ENCODE data around the gene NRP2.

The NRP2 gene

DNA sequence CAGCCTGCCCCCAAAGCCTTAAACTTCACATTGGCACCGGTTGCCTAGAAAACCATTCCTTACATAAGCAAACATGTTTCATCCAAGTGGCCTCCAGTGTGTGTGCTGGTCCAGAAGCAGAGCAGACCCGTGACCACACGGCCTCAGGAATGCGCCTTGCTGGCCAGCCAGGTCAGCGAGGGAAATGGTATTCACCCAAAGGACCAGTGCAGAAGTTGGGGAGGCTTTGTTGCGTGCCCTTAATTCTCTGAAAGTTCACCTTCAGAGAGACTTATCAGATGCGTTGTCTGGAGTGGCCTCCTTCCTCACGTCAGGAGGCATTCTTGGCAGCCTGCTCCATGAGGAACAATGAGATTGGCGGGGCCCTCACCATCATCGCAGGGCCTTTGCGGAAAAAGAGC is 25.9 kb downstream of the NRP2 start:
- no peak for DNase-seq

DNA sequence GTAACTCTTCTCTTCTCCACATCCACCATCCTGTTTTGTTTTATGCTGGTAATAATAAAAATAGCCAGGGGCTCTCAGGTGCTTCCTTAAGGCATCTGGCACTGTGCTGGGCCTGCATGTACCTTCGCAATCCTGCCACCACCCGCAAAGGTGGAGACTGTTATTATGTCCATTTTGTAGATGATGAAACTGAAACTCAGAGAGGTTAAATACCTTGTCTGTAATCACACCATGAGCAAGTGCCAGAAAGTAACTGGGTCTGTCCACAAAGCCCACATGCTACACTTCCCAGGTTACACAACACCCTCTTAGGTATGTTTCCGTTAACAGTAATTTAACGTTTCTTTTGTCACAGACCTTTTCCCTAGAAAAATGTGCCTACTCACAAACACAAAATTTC is 27.0 kb downstream of the NRP2 start:
- no peak for DNase-seq

DNA sequence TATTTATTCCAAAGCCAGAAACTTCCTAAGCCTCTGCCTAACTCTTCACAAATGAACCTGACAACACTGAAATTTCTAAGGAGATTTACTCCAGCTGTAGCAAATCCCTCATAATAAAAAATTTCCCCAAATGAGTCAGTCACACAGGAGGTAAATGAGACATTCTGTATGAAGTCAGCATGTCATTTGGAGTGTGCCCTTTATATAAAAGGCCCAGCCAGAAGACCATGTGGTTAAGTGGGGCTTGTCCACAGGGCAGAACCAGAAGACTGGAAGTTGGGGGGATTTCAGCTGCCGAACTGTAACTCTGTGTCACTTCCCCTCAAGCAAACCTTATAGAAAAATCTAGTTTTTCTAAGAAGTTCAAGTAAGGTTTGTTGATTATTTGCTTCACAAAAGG is 30.2 kb downstream of the NRP2 start:
- DNase-seq: no peak

DNA sequence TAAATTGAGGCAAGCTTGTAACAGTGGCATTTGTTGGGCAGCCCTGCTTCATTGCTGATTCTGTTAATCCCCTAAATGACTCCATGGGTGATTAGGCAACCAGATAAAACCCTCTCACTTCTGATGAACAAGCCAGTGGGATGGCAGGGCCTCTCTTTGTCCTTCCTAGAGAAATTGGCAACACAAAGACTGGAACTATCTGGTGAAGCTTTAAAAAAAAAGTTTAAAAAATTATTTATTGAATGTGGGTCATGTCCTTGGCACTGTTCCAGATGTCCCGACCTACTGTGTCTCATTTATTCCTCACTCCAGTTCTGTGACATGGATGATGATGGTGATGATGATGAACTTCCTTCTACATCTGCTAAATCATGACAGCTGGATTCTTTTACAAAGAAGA is 30.8 kb downstream of the NRP2 start:
- DNase-seq: no peak

DNA sequence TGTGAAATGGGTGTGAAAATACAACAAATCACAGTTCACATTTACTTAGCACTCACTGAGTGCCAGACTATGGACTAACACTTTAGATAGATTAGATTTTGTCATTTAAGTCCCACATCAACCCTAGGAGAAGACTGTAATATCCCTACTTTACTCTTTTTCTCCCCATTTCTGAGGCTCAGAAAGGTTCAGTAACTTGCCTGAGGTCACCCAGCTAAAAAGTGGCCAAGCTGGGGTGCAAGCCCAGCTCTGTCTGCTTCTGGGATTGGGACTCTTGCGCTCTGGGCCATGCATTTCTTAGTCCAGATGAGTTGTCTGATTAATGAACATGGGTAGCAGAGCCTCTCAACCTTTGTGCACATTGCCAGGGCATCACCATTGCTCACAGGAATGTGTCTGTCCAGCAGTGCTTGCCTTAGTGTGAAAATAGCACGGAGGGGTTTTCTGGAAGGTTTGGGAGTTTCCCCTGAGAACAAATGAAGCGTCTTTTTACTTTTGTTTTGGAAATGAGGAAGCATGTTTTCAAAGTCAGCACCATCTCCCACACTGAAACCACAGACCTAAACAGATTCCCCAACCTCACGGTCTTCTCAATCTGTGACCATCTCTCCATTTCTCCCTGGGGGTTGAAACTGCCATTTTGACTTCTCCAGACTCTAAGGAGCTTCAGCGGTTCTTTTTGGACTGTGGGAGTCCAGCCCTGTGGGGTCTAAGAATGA is 31.9 kb downstream of the NRP2 start:
- no peak for DNase-seq

DNA sequence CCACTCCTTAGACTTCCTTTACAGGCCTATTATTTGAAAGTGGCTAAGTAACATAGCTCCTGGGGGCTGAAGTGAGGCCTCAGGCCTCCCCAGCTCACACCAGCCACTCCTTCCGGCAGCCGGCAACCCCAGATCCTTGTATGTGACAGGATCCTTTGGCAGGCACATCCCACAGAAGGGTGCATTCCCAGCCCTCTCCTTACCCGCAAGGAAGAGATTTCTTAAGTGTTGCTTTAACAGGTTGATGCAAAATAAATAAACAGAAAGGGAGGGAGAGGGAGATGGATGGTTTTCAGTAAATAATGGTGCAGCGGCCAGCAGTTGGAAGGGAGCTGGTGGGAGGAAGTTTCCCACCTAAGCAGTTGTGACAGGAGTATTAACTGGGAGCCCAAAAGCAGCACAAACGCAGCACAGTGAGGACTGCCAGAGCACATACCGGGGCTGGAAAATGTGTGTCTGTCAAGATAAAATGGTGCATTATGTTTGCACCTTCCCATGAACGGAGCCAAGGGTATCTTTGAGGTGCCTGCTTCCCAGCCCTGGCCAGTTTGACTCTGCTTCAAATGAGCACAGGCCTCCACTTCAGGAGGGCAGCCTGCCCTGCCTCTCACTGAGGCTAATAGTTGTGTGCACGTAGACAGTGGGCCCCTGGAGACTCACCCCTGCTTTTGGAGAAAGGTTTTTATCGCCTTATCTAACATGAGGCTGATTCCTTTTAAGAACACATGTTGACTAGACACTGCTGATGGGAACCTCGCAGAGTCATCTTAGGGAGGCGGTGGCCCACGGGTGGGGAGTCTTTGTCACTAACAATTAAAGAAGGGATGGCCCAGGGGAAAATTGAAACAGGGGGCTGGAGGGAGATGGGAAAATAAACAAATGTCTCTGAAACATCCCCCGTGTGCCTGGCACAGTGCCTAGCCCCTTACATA is 32.8 kb downstream of the NRP2 start:
- no peak for DNase-seq

DNA sequence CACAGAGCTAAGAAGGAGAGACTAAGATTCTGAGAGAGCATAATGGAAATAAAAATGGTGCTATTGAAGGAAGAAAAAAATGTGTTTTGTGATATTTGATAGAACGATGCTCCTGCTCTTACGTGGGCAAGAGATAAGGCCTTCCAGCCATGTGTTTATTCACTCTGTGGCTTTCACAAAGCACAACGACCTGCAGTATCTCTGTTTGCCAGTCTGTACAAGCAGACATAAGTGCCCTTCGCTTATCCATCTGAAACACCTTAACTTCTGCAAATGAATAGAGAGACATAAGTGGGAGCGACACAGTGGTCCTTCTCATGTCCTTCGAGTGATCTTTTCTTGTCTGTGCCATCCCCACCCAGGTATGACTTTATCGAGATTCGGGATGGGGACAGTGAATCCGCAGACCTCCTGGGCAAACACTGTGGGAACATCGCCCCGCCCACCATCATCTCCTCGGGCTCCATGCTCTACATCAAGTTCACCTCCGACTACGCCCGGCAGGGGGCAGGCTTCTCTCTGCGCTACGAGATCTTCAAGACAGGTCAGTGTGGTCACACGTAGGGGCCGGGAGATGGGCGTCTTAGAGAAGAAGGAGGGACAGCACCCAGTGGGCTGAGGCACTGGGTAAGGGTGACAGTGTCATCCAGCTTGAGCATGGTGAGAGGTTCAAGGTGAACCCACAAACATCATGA is 33.7 kb downstream of the NRP2 start:
- DNase-seq: no peak

DNA sequence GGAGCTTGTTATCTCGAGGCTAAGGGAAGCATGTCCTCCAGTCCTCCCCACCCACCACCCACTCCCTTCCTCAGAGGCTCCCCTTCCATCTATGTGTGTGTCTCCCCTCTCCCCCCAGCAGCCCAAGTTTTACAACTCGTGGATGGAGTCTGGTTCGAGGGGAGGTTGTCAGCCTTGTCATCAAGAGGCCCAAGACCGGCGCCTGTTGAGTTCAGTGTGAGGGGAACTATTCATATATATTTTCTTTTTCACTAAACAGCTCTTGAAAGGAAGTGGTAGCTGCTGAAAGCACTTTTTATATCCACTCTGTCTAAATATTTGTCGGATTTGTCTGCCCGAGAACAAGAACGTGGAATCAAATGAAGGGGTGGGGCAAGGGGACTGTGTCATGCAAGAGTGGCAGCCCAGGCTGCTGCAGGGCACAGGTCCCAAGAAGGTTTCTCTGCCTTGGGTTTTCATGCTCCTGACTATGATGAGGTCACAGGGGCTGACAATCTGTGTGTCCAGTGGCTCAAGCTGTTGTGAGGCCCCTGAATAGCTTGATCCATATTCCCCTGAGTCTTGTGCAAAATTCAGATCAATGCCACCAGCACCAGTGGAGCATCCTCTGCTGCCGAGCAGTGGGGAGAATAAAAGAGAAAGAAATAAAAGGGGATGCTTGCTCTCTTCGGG is 35.0 kb downstream of the NRP2 start:
- DNase-seq: no peak

DNA sequence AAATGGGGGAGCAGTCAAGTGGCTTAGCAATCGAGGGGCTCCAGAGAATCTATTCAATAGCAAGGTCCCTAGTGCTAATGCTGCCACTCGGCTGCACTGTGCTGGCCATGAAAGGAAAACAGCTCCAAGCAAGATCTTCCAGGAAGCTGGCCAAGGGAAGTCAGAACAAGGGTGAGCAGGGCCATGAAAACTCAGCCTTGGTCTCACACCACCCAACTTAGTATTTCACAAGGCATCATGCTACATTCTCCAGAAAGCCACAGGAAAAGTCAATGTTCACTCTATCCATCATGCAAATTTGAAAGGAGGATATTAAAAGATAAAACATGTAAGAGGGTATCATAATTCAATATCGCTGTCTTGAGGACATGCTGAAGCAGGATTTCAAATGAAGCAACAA is 35.7 kb downstream of the NRP2 start:
- no peak for DNase-seq

DNA sequence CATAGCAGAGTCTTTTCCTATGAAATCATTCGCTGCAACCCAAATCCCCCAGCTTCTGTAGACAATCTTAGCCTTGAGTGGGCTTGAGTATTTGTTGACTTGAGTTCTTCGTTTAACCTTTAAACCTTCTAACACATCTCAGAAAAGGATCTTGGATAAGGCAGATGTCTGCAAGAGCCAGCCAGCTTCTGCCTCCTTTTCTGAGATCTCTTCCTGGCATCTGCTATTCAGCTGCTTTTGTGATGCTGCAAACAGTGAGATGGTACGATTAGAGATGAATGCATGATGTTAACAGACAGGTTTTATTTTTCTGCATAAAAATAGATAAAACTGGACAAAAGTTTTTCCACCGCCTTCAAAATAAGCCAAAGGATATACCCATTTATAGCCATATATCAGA is 37.5 kb downstream of the NRP2 start:
- DNase-seq: no peak

DNA sequence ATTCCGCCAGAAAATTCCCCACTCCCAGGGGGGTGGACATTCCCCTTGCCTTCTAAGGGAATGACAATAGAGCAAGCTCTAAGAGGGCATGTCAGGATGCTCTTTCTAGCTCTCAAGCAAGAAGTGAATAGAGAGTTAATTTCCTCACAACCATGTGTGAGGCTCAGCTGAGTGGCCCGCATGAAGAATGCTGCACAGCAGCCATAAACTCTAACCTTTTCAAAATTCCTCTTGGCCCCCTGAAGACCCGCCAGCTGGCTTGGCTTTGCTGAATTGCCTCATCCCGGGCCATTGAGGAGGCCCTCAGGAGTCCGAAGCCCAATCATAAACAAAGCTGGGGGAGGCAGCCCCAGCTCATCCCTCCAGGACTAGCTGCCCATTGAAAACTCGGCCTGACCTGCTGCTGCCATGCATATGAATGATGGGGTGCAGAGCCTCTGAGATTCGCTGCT is 38.2 kb downstream of the NRP2 start:
- DNase-seq: no peak

DNA sequence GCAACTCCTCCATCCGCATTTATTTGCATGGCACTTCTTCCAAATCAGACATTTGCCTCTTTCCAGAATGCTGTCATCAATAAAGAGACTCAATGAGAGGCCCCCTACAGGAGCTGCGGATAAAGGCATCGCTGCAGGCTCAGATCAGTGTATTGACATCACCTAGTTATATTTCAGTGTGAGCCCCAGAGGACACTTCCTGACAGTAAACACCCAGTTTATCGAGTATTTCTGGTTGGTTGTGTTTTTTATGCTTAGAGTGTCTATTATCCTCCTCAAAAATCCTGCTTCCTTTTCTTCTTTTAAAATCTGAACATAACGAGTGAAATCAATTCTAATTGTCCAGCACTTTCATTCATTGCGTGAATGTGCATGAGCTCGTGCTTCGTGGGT is 38.8 kb downstream of the NRP2 start:
- no peak for DNase-seq

DNA sequence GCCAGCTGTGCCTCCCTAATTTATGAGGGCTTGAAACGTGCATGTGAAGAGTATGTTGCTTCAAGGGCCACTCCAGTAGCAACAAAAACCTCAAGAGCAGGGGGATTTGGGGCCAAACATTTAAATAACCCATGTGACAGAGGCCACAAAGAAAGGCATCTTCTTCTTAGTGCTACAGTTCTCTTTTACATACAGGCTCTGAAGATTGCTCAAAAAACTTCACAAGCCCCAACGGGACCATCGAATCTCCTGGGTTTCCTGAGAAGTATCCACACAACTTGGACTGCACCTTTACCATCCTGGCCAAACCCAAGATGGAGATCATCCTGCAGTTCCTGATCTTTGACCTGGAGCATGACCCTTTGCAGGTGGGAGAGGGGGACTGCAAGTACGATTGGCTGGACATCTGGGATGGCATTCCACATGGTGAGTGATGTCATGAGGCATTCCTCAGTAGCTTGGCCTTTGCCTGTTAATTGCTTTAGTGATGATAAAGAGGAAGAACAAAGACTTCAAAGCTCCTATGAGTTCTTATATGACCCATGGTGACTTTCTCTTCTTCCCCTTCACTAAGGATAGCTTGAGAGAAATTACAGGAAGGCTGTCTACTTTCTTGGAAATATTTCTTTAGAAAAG is 40.1 kb downstream of the NRP2 start:
- DNase-seq: no peak

DNA sequence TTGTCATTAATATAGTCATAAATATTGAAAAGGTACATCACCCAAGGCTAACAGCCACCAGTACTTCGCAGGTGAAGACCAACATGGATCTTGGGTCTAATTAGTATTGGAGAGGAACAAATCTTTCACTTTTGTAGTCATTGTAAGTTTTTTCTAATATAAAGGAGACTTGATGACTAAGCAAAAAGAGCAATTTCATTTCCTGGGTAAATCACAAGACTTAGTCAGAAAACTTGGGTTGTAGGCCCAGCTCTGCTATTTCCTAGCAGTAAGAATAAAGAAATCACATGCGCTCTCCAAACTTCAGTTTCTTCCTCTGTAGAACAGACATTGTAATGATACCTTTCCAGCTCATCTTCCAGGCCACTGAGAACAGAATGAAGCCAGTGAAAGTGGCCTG is 40.9 kb downstream of the NRP2 start:
- no peak for DNase-seq

DNA sequence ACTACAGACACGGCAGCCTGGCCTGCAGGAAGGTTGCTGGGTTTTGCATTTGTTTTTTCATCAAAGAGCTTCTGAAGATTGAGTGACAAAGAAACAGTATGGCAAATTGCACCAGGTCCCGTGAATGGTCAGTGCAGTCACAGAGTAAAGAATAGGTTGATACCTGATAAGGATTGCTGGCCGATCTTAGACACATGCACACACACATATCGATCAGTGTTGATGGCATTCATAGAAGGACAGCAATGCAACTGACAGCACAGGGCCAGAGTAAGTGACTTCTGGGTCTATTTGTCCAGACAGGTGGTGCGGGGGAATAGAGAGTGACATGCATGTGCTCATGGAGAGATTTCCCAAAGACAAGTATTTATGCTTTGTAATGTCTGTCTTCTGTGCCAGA is 42.8 kb downstream of the NRP2 start:
- no peak for DNase-seq

DNA sequence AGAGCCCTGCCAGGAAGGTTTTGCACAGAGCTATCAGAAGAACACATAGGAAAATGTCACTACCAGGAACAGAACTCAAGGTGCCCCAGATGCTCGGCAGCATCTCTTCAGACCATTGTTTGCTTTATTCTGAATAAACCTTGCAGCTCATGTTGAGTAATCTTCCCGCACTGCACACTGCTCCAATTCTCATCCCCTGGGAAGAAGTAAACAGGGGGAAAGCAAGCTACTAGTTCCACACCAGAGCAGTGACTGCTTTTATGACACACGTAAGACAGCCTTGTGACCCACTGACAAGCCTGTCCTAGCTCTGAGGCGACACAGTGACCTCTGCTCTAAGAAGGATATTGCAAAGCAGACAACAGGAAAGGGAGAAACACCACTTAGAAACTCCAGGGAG is 44.2 kb downstream of the NRP2 start:
- DNase-seq: no peak

DNA sequence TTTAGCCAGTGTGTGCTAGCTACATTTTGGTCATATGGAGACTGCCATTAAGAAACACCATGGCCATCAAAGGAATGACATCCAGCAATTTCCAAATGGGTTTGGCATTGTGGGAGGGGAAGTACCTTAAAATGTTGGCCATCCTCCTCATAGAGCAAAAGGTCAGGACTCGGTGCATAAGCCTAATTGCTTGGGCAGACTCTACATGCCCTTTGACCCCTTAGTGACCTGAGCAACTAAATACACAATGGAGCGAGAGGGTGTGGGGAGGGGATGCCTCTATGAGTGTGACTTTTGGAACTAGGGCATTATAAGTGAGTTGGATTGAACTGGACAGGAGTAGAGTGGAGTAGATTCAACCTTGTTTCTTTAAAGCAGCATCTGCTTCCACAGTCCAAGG is 44.9 kb downstream of the NRP2 start:
- no peak for DNase-seq

DNA sequence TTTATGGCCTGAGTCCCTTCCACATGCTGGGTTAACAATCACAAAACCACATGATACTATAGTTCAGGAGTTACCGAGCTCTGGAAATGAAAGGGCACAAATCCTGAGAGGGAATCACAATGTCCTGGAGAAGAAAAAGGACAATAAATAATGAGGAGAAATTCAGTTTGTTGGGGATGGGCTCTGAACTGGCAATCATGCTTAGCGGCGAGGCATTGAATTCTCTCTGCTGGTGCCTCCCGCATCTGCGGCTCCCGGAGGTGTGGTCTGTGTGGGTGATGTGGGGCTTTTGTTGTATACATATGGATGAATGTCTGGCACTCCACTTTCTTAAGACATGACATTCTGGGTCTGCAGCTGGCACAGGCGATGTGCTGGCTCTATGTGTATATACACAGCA is 46.1 kb downstream of the NRP2 start:
- no peak for DNase-seq

DNA sequence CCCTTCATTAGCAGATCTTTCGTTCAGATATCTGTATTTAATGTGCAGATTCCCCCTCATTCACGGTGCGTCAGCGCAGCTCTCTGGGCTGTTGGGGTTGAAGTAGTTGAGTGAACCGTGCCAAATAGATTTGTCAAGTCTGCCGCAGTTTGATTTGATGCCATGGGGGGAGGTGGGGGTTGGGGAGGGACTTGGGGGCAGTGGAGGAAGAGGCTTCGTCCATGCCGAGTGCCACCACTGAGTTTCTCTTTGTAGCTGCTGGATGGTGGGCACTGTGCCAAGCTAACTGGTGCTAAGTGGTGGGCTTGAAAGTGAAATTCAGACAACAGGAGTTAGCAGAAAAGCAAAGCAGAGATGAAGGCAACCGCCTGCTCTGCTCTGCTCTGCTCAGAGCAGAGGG is 47.9 kb downstream of the NRP2 start:
- no peak for DNase-seq

DNA sequence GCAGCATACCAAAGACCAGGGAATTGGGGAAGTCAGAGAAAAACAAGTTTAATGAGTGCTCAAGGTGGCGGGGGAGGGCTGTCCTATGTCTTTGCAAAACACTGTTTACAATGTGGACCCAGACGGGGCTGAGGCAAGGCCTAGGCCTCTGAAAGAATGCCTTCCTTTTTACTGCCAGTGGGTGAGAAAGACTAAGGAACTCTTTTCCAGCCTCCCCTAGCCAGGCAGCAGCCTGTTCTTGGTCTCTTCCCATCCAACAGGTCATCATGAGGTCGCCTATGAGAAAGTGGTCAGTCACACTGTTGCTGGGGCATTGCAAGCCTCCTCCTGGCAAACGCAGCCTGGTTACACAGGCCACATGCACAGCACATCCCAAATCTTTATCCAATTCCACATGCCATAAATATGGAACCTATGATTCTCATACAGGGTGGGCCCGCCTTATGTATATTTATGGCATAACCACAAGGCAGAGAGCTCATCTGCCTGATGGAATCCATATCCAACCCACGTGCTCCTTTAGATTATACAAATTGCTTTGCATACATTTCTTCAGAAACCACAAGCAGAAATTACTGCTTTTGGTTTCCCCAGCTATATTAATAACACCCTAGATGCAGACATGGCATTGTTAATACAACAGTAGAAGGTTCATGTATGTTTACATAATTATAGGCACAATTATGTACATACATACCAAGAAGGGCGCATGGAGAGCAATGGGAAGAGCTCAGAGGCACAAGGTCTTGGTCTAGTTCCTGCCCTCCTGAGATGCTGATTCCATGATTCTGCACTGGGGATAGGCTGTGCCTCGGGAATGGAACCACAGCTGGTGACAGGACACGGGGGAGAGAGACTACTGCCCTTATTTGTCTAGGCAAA is 48.6 kb downstream of the NRP2 start:
- DNase-seq: no peak

DNA sequence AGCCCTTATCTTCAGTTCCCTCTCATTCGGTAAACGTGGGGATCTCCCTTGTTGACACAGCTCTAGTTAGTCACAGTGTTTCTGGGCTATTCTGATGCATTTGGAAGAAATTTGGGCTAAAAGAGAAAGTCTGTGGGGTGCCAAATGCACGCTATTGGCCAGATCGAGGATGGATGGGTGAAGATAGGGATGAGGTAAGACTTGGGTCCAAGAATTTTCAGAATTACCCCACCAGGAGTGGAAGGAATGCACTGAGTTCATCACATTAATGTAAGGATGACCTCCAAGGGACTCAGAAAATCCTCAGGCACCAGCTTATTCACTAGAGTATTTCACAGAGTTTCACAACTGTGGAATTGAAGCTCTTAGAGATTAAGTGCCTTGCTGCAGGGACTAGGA is 49.3 kb downstream of the NRP2 start:
- no peak for DNase-seq

DNA sequence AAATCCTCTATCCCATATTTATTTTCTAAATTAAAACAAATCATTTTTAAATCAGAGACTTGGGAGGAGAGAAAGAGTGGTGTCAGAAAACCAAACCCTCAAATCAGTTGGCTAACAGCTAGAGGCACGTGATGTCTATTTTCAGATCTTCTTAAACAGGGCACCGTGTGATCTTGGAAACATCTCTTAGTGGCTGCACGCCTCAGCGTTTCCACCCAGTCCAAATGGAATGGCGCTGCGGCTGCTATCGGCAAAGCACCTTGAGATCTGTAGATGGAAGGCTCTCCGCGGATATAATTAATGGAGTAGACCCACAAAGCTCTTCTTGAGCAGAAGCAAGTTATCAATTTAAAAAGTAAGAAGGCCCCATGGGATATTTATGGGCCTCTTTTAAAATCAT is 50.0 kb downstream of the NRP2 start:
- no peak for DNase-seq
